Activated naive CD8-positive, alpha-beta T cell treated with anti-CD3 and anti-CD28 coated beads, Interleukin-2, amount 50 U/mL, for 24 hours (primary cell): ENCODE results near the gene LEUTX.
A peak's percentile ranks its signal among the peaks of the same experiment; 100 is the strongest.
"Not testable (repeated sequence)": the region's sequence is repeated elsewhere in the genome, so short reads cannot be mapped to it uniquely, and the experiment has no call there.

ENCODE experiments used
- ATAC-seq: fragments of 150-1000 bp; cut with Tn5 transposase; one replicate; pipeline ENCODE4 v1.10.0; 2021
- DNase-seq: peaks from one replicate; pipeline ENCODE4 v3.0.0; 2021
- H3K27ac Mint-ChIP-seq: one replicate; pipeline ENCODE4 v1.8.0; 2021; ENCODE audit warnings: mild to moderate bottlenecking, mixed read lengths
- H3K27me3 Mint-ChIP-seq: one replicate; pipeline ENCODE4 v1.8.0; 2021; ENCODE audit warnings: mixed read lengths
- H3K36me3 Mint-ChIP-seq: one replicate; pipeline ENCODE4 v1.8.0; 2021; ENCODE audit warnings: low read depth, mixed read lengths
- H3K4me1 Mint-ChIP-seq: one replicate; pipeline ENCODE4 v1.8.0; 2021; ENCODE audit warnings: mixed read lengths
- H3K4me3 Mint-ChIP-seq: one replicate; pipeline ENCODE4 v1.8.0; 2021; ENCODE audit warnings: mild to moderate bottlenecking, moderate library complexity, mixed read lengths
- H3K9me3 Mint-ChIP-seq: one replicate; pipeline ENCODE4 v1.8.0; 2021; ENCODE audit warnings: mixed read lengths

Gene LEUTX

GRCh38 chr19:39805104-39805503 is 26.4 kb downstream of the LEUTX start:
- ATAC-seq (no peak), DNase-seq (no peak)
- no peaks in the 10 kb centered on the region for H3K36me3 Mint-ChIP-seq
- no peak overlapping the region for H3K4me3 Mint-ChIP-seq
- H3K27me3 Mint-ChIP-seq, result peaks cover 15% of the 10 kb centered on the region
- H3K4me1 Mint-ChIP-seq, result no peaks in the 10 kb centered on the region
- H3K27ac Mint-ChIP-seq, result no peak overlapping the region
- H3K9me3 Mint-ChIP-seq, result no peaks in the 10 kb centered on the region

- ATAC-seq, result no peak
- Mint-ChIP-seq H3K4me1 (no peaks in the 10 kb centered on the region), H3K4me3 (no peak overlapping the region), H3K9me3 (no peaks in the 10 kb centered on the region), H3K27me3 (peaks cover 5% of the 10 kb centered on the region), H3K27ac (no peak overlapping the region), H3K36me3 (no peaks in the 10 kb centered on the region)
- no peak for DNase-seq
These were observed 29.3 kb downstream of the LEUTX start for GRCh38 chr19:39807846-39808364.

- not testable (repeated sequence) for H3K4me3 Mint-ChIP-seq, H3K27ac Mint-ChIP-seq, ATAC-seq, H3K4me1 Mint-ChIP-seq, H3K27me3 Mint-ChIP-seq, DNase-seq, H3K9me3 Mint-ChIP-seq, H3K36me3 Mint-ChIP-seq
These were observed 30.0 kb downstream of the LEUTX start for GRCh38 chr19:39808688-39809087.

- no peak for DNase-seq
- H3K4me3 Mint-ChIP-seq, result no peak overlapping the region
- H3K27me3 Mint-ChIP-seq, result no peaks in the 10 kb centered on the region
- H3K27ac Mint-ChIP-seq, result no peak overlapping the region
- H3K36me3 Mint-ChIP-seq, result no peaks in the 10 kb centered on the region
- no peaks in the 10 kb centered on the region for H3K4me1 Mint-ChIP-seq
- no peaks in the 10 kb centered on the region for H3K9me3 Mint-ChIP-seq
- ATAC-seq, result no peak
These were observed 30.7 kb downstream of the LEUTX start for GRCh38 chr19:39809368-39809767.

GRCh38 chr19:39810424-39810823 is 31.8 kb downstream of the LEUTX start:
- no peaks in the 10 kb centered on the region for H3K4me1 Mint-ChIP-seq
- DNase-seq (no peak), ATAC-seq (no peak)
- H3K27ac Mint-ChIP-seq, result no peak overlapping the region
- no peaks in the 10 kb centered on the region for H3K27me3 Mint-ChIP-seq
- no peaks in the 10 kb centered on the region for H3K9me3 Mint-ChIP-seq
- H3K4me3 Mint-ChIP-seq, result no peak overlapping the region
- no peaks in the 10 kb centered on the region for H3K36me3 Mint-ChIP-seq

GRCh38 chr19:39811064-39811463 is 32.4 kb downstream of the LEUTX start:
- ATAC-seq (no peak), DNase-seq (no peak)
- H3K4me3 Mint-ChIP-seq, result no peak overlapping the region
- no peaks in the 10 kb centered on the region for H3K36me3 Mint-ChIP-seq
- no peaks in the 10 kb centered on the region for H3K27me3 Mint-ChIP-seq
- H3K27ac Mint-ChIP-seq, result no peak overlapping the region
- no peaks in the 10 kb centered on the region for H3K4me1 Mint-ChIP-seq
- H3K9me3 Mint-ChIP-seq, result no peaks in the 10 kb centered on the region

GRCh38 chr19:39813264-39813993 is 34.8 kb downstream of the LEUTX start:
- H3K9me3 Mint-ChIP-seq, result no peaks in the 10 kb centered on the region
- DNase-seq (no peak), ATAC-seq (no peak)
- no peak overlapping the region for H3K4me3 Mint-ChIP-seq
- H3K27me3 Mint-ChIP-seq, result no peaks in the 10 kb centered on the region
- no peak overlapping the region for H3K27ac Mint-ChIP-seq
- H3K36me3 Mint-ChIP-seq, result peaks cover 6% of the 10 kb centered on the region
- peaks cover 16% of the 10 kb centered on the region for H3K4me1 Mint-ChIP-seq

- not testable (repeated sequence) for DNase-seq, H3K27me3 Mint-ChIP-seq, H3K36me3 Mint-ChIP-seq, ATAC-seq, H3K4me3 Mint-ChIP-seq, H3K9me3 Mint-ChIP-seq, H3K27ac Mint-ChIP-seq
- H3K4me1 Mint-ChIP-seq, result peaks cover 21% of the 10 kb centered on the region
These were observed 35.5 kb downstream of the LEUTX start for GRCh38 chr19:39814111-39814510.

GRCh38 chr19:39814595-39814994 is 35.9 kb downstream of the LEUTX start:
- H3K9me3 Mint-ChIP-seq, result no peaks in the 10 kb centered on the region
- no peaks in the 10 kb centered on the region for H3K27me3 Mint-ChIP-seq
- peaks cover 6% of the 10 kb centered on the region for H3K36me3 Mint-ChIP-seq
- no peak overlapping the region for H3K27ac Mint-ChIP-seq
- no peak overlapping the region for H3K4me3 Mint-ChIP-seq
- H3K4me1 Mint-ChIP-seq, result peaks cover 25% of the 10 kb centered on the region
- no peak for ATAC-seq
- no peak for DNase-seq

GRCh38 chr19:39816287-39817048 is 37.8 kb downstream of the LEUTX start:
- no peak overlapping the region for H3K27ac Mint-ChIP-seq
- H3K36me3 Mint-ChIP-seq, result peaks cover 6% of the 10 kb centered on the region
- H3K27me3 Mint-ChIP-seq, result no peaks in the 10 kb centered on the region
- DNase-seq (no peak), ATAC-seq (no peak)
- H3K9me3 Mint-ChIP-seq, result no peaks in the 10 kb centered on the region
- H3K4me3 Mint-ChIP-seq, result no peak overlapping the region
- H3K4me1 Mint-ChIP-seq, result peaks cover 26% of the 10 kb centered on the region

- H3K36me3 Mint-ChIP-seq, result peaks cover 6% of the 10 kb centered on the region
- no peak for DNase-seq
- H3K4me3 Mint-ChIP-seq, result no peak overlapping the region
- H3K4me1 Mint-ChIP-seq, result peaks cover 26% of the 10 kb centered on the region
- ATAC-seq, result no peak
- no peaks in the 10 kb centered on the region for H3K27me3 Mint-ChIP-seq
- no peak overlapping the region for H3K27ac Mint-ChIP-seq
- no peaks in the 10 kb centered on the region for H3K9me3 Mint-ChIP-seq
These were observed 39.4 kb downstream of the LEUTX start for GRCh38 chr19:39817888-39818561.

- DNase-seq (no peak), ATAC-seq (peak; percentile 51)
- no peak overlapping the region for H3K4me3 Mint-ChIP-seq
- H3K27me3 Mint-ChIP-seq, result no peaks in the 10 kb centered on the region
- H3K27ac Mint-ChIP-seq, result no peak overlapping the region
- peaks cover 6% of the 10 kb centered on the region for H3K36me3 Mint-ChIP-seq
- H3K9me3 Mint-ChIP-seq, result no peaks in the 10 kb centered on the region
- H3K4me1 Mint-ChIP-seq, result peaks cover 26% of the 10 kb centered on the region
These were observed 40.0 kb downstream of the LEUTX start for GRCh38 chr19:39818626-39819097.

GRCh38 chr19:39819786-39820185 is 41.1 kb downstream of the LEUTX start:
- Mint-ChIP-seq H3K4me1 (peaks cover 26% of the 10 kb centered on the region), H3K4me3 (no peak overlapping the region), H3K27me3 (no peaks in the 10 kb centered on the region), H3K36me3 (peaks cover 6% of the 10 kb centered on the region), H3K27ac (no peak overlapping the region), H3K9me3 (no peaks in the 10 kb centered on the region)
- DNase-seq (no peak), ATAC-seq (no peak)

- Mint-ChIP-seq H3K9me3 (no peaks in the 10 kb centered on the region), H3K4me3 (no peak overlapping the region)
- no peak for DNase-seq
These were observed 42.0 kb downstream of the LEUTX start for GRCh38 chr19:39820696-39821095.

More at GRCh38 chr19:39820696-39821095, 42.0 kb downstream of the LEUTX start:
- Mint-ChIP-seq H3K27me3 (no peaks in the 10 kb centered on the region), H3K36me3 (peaks cover 6% of the 10 kb centered on the region), H3K4me1 (peaks cover 26% of the 10 kb centered on the region), H3K27ac (no peak overlapping the region)
- ATAC-seq, result no peak
